RWPE1 (cell line): ENCODE data around the gene UNC79.

ENCODE experiments used
- CTCF ChIA-PET: fragments of 350-600 bp; sonication (Branson Sonifier 250); formaldehyde crosslinking; extraction: SDS; loops from one replicate; lab custom pipeline; 2021; lab: Yijun Ruan, JAX
- POLR2A ChIA-PET: fragments of 400-600 bp; formaldehyde crosslinking; extraction: SDS; loops from one replicate; lab custom pipeline; 2020; ENCODE audit warnings: antibody characterized with exemption; ENCODE audit not compliant: low non-redundant PET; lab: Yijun Ruan, JAX
- DNase-seq: peaks from one replicate; pipeline ENCODE4 v3.0.0; 2012; ENCODE audit warnings: low spot score
- H3K27ac ChIP-seq: fragments of 450-650 bp; 2 replicates; pipeline ENCODE4 v1.5.1; 2017
- CTCF ChIP-seq: fragments of 450-650 bp; conservative IDR thresholded peaks from 2 replicates; pipeline ENCODE4 v1.5.1; 2017; ENCODE audit warnings: low read depth, mild to moderate bottlenecking

The UNC79 gene

GRCh38 chr14:93587330-93587729 is 156.6 kb downstream of the UNC79 start:
- ChIA-PET CTCF (no interaction called here), POLR2A (no interaction called here)
- TF ChIP-seq CTCF = no peak
- no peak overlapping the region for H3K27ac ChIP-seq
- peak; percentile 4 for DNase-seq

GRCh38 chr14:93591506-93591905 is 160.8 kb downstream of the UNC79 start:
- TF ChIP-seq CTCF = no peak
- ChIA-PET POLR2A (no interaction called here), CTCF (interaction anchor here (0.6 to 0.7 kb wide), 2 partner anchors 399 to 496 kb away, joined by 3 to 4 read pairs; no protein-coding TSS in a partner anchor)
- no peak overlapping the region for H3K27ac ChIP-seq
- no peak for DNase-seq

DNA sequence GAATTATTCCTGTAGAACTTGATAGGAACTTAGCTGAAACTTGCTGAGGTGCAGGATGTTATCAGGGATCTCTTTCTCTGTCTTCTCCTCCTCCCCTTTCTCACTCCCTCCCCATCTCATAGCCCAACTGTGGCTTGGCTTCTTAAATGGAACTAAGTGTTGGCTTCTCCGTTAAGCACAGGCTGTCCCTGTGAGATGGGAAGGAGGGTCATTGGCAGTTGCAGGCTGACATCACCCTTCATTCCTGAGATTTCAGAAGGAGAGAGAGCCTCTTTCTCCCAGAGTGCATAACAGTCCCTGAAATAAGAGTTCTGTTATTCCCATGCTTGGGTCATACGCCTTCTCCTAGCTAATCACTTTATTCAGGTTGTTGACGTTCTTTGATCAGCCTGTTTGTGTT is 162.0 kb downstream of the UNC79 start:
- no peak for DNase-seq
- CTCF ChIA-PET = no interaction called here
- no peak for TF ChIP-seq CTCF
- H3K27ac ChIP-seq = no peak overlapping the region
- POLR2A ChIA-PET = no interaction called here

- H3K27ac ChIP-seq = no peak overlapping the region
- CTCF ChIA-PET = no interaction called here
- TF ChIP-seq CTCF = no peak
- no peak for DNase-seq
- POLR2A ChIA-PET = no interaction called here
Observed at GRCh38 chr14:93606091-93606490, 175.4 kb downstream of the UNC79 start.

DNA sequence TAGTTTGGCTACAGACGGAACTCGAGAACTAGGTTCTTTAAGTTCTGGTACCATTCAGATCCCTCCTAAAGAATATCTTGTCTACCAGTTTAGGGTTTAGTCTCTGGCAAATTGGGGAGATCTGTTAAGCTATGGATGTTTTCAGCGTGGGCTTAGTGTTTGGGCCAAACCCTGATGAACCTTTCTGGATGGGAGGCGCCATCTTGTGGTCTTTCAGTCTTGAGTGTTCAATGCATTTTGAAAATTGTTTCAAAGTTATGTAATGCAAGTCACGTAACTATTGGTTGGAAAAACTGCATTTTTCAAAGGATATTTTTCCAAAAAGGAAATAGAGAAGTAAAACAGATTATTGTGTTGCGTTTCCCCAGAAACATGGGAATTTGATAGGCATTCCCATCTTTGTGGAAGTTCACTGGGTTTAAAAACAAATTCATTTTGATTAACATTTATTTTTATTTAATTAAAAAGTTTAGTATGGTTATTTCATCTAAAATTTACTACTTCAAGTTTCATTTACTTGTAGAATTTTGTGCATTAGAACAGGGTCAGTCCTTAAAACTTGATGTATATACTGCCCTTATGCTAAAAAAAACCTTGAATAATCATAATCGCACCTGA is 188.5 kb downstream of the UNC79 start:
- peak; percentile 66 for TF ChIP-seq CTCF
- ChIA-PET POLR2A (no interaction called here), CTCF (interaction anchor here (0.5 to 0.6 kb wide), 3 partner anchors 349 to 634 kb away, joined by 3 to 9 read pairs (median 3); no protein-coding TSS in a partner anchor)
- peak; percentile 40 for DNase-seq
- H3K27ac ChIP-seq = no peak overlapping the region

DNA sequence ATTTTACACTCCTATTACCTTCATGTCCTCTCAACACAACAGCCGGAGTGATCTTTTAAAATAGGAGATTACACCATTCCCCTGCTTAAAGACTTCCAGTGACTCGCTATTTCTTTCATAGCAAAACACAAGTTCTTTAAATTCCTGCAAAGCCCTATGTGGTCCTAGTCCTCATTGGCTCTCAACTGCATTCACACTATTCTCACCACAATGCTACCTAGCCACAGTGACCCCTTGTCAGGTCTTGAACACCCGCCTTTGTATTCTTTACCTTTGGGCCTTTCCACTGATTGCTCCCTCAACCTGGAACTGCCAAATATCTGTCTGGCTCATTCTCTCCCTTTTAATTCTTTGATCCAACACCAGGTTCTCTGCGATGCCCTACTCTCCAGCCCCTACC is 197.3 kb downstream of the UNC79 start:
- H3K27ac ChIP-seq = no peak overlapping the region
- ChIA-PET POLR2A (no interaction called here), CTCF (no interaction called here)
- no peak for TF ChIP-seq CTCF
- no peak for DNase-seq
